Panc1 (cell line): ENCODE measurements around the gene KCNMA1. TPM values are rescaled to one million over a fixed set of nuclear protein-coding genes. Genes with fewer than 3 reads are reported as not detected.

ENCODE experiments used
- ATAC-seq: fragments of 200-7000 bp; cut with Tn5 transposase; 2 replicates; pipeline ENCODE4 v1.9.1; 2020; ENCODE audit warnings: mild to moderate bottlenecking, moderate library complexity
- BruUV-seq: library from RNA; stranded (reverse); fragments of 400-500 nt; replicated peaks from 2 replicates; lab custom pipeline; 2021; lab: Mats Ljungman, UMichigan
- CTCF ChIA-PET: fragments of 300-600 bp; sonication (Branson Sonifier 250); formaldehyde crosslinking; loops from one replicate; lab custom pipeline; 2022; ENCODE audit warnings: antibody characterized with exemption; lab: Charles Lee
- POLR2A ChIA-PET: fragments of 300-600 bp; sonication (Branson Sonifier 250); formaldehyde crosslinking; loops from one replicate; lab custom pipeline; 2022; ENCODE audit warnings: antibody characterized with exemption; lab: Charles Lee
- DNase-seq: peaks from one replicate; pipeline ENCODE4 v3.0.0-alpha.2; 2010; ENCODE audit warnings: low read depth, low spot score
- H3K27ac ChIP-seq: 2 replicates; pipeline ENCODE4 v1.5.1; 2011; ENCODE audit warnings: mild to moderate bottlenecking, low read length, inconsistent platforms
- H3K27me3 ChIP-seq: fragments of 200-500 bp; sonication (Bioruptor generic); 2 replicates; pipeline ENCODE4 v1.6.0; 2014; ENCODE audit warnings: low read length, inconsistent platforms; ENCODE audit not compliant: control insufficient read depth, insufficient read depth
- H3K36me3 ChIP-seq: fragments of 200-500 bp; sonication (Bioruptor generic); 2 replicates; pipeline ENCODE4 v1.5.1; 2014; ENCODE audit warnings: inconsistent platforms, mild to moderate bottlenecking, low read length, moderate library complexity; ENCODE audit not compliant: control insufficient read depth, insufficient read depth
- H3K4me1 ChIP-seq: 2 replicates; pipeline ENCODE4 v1.5.1; 2011; ENCODE audit warnings: inconsistent platforms, mild to moderate bottlenecking, low read length, moderate library complexity; ENCODE audit not compliant: control insufficient read depth, insufficient read depth
- H3K4me3 ChIP-seq, 2 experiments: 2 replicates each; pipeline ENCODE4 v1.5.1; 2011 to 2012; ENCODE audit warnings: low read depth in 2 of 2, low read length in 2 of 2, mild to moderate bottlenecking in 2 of 2, inconsistent platforms in 1 of 2, moderate library complexity in 1 of 2
- H3K9me3 ChIP-seq: fragments of 200-500 bp; sonication (Bioruptor generic); 2 replicates; pipeline ENCODE4 v1.5.1; 2014; ENCODE audit warnings: low read depth, mild to moderate bottlenecking, inconsistent platforms, low read length, moderate library complexity; ENCODE audit not compliant: control insufficient read depth, insufficient read depth
- POLR2AphosphoS5 ChIP-seq: IDR thresholded peaks from 2 replicates; pipeline ENCODE4 v1.6.1; 2012; ENCODE audit warnings: mild to moderate bottlenecking, low read depth, low read length, moderate library complexity
- SIN3A ChIP-seq: IDR thresholded peaks from 2 replicates; pipeline ENCODE4 v1.6.1; 2012; ENCODE audit warnings: low read depth, mild to moderate bottlenecking, low read length, moderate library complexity, borderline replicate concordance; ENCODE audit not compliant: insufficient read depth
- TCF7L2 ChIP-seq: IDR thresholded peaks from 2 replicates; pipeline ENCODE4 v1.6.1; 2011; ENCODE audit warnings: mild to moderate bottlenecking, low read depth, low read length, inconsistent platforms
- in situ Hi-C: cut with HindIII; loops from 2 replicates; pipeline ENCODE4 v1.10.0; 2016; ENCODE audit warnings: low sequenced_read_pairs, low pct_unique_long_range_greater_than_20kb
- intact Hi-C: fragments of 100-400 bp; cut with micrococcal nuclease; formaldehyde crosslinking; loops from one replicate; pipeline ENCODE4 v1.10.0; 2022; ENCODE audit not compliant: unreplicated experiment
- total RNA-seq: library from RNA; stranded (reverse); gene quantifications from one replicate; pipeline ENCODE4 v1.2.1, GENCODE V29; 2021; ENCODE audit not compliant: unreplicated experiment
- TF ChIP-seq, protein P1 (sequence below), 2 experiments: IDR thresholded peaks; 2 replicates each; pipeline ENCODE4 v1.6.1; 2011 to 2012; ENCODE audit warnings: low read depth in 2 of 2, control low read depth in 1 of 2, low read length in 1 of 2, mild to moderate bottlenecking in 1 of 2, moderate library complexity in 1 of 2; ENCODE audit not compliant: insufficient read depth in 1 of 2
- TF ChIP-seq, protein P2 (sequence below): fragments of 450-650 bp; IDR thresholded peaks from 2 replicates; pipeline ENCODE4 v1.5.1; 2017; ENCODE audit warnings: mild to moderate bottlenecking

The KCNMA1 gene
- total RNA-seq, 1 experiment from 2014 or later: 91.9 TPM

DNA sequence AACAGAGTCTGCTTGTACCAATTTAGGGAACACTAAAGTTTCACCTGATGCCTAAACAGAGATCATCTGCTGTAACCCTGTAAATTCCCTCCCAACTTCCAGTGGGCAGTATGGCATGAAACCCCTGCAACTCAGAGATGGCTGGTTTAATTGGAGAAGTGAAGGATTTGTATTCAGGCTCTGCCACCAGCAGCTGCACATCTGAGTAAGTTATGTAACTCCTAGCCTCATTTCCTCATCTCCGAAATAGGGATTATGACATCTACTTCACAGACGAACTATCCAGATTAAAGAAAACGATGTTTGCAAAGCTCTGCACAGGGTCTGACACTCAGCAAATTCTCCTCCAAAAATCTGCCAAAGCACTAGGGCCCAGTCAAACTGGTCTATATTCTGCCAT lies 493.0 kb downstream of the KCNMA1 start:
- no peak for TF ChIP-seq POLR2AphosphoS5
- no peak for TF ChIP-seq TCF7L2
- TF ChIP-seq, protein P1, sequence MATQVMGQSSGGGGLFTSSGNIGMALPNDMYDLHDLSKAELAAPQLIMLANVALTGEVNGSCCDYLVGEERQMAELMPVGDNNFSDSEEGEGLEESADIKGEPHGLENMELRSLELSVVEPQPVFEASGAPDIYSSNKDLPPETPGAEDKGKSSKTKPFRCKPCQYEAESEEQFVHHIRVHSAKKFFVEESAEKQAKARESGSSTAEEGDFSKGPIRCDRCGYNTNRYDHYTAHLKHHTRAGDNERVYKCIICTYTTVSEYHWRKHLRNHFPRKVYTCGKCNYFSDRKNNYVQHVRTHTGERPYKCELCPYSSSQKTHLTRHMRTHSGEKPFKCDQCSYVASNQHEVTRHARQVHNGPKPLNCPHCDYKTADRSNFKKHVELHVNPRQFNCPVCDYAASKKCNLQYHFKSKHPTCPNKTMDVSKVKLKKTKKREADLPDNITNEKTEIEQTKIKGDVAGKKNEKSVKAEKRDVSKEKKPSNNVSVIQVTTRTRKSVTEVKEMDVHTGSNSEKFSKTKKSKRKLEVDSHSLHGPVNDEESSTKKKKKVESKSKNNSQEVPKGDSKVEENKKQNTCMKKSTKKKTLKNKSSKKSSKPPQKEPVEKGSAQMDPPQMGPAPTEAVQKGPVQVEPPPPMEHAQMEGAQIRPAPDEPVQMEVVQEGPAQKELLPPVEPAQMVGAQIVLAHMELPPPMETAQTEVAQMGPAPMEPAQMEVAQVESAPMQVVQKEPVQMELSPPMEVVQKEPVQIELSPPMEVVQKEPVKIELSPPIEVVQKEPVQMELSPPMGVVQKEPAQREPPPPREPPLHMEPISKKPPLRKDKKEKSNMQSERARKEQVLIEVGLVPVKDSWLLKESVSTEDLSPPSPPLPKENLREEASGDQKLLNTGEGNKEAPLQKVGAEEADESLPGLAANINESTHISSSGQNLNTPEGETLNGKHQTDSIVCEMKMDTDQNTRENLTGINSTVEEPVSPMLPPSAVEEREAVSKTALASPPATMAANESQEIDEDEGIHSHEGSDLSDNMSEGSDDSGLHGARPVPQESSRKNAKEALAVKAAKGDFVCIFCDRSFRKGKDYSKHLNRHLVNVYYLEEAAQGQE (IDR thresholded peaks at IDR 0.05; ENCODE audit: insufficient read depth in 1 of 2, low read depth in 2 of 2, low read length in 1 of 2): no peak
- TF ChIP-seq, protein P2, sequence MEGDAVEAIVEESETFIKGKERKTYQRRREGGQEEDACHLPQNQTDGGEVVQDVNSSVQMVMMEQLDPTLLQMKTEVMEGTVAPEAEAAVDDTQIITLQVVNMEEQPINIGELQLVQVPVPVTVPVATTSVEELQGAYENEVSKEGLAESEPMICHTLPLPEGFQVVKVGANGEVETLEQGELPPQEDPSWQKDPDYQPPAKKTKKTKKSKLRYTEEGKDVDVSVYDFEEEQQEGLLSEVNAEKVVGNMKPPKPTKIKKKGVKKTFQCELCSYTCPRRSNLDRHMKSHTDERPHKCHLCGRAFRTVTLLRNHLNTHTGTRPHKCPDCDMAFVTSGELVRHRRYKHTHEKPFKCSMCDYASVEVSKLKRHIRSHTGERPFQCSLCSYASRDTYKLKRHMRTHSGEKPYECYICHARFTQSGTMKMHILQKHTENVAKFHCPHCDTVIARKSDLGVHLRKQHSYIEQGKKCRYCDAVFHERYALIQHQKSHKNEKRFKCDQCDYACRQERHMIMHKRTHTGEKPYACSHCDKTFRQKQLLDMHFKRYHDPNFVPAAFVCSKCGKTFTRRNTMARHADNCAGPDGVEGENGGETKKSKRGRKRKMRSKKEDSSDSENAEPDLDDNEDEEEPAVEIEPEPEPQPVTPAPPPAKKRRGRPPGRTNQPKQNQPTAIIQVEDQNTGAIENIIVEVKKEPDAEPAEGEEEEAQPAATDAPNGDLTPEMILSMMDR: no peak
- TF ChIP-seq SIN3A: no peak
- Histone ChIP-seq H3K36me3 (no peaks in the 10 kb centered on the region), H3K4me1 (no peaks in the 10 kb centered on the region), H3K27me3 (no peaks in the 10 kb centered on the region), H3K4me3 (no peak overlapping the region), H3K9me3 (no peaks in the 10 kb centered on the region), H3K27ac (no peak overlapping the region)
- DNase-seq (no peak), ATAC-seq (no peak)
- ChIA-PET POLR2A (no interaction called here), CTCF (no interaction called here)
- intact Hi-C loops: no loop called here
- in situ Hi-C loops: no loop called here
- no TSS peak for BruUV-seq

DNA sequence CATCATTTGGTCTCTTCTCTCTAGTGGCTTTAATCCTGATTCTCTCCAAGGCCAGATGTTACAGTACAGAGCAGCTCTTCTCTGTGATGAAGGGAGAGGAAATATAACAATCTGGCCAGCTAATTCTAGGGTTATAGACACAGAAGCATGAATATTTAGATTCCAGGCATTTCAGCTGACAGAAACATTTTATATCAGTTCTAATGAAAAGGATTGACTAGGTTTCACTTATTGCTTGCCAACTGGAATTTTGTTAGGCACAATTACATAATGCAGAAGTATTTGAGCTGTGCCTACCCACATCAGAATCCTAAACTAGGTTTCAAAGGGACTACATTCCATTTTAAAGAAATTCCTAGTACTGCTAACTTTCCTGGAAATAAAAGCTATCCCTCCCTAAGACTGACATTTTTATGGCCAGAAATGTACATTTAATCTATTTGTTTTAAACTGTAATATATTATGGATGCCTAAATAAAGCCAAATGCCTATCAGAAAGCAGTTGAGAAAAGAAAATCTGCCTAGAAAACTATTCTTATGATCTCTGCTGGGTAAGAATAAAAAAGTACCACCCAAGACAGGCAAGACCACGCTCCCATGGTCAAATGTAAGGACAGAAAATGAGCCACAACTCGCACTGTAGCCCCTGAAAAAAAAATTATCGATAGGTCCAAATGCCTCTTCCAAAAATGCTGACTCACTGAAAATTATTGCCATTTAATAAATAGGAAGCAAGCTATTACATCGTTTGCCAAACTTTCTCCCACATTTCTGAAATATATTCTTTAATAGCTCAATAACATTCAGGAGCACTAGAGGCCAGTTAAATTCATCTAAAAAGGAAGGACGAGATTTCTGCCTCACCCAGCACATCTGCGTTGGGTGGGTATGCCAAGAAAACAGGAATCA lies 498.1 kb downstream of the KCNMA1 start:
- H3K4me1 ChIP-seq: peaks cover 4% of the 10 kb centered on the region; the same call in 1 of the 2 replicates
- H3K9me3 ChIP-seq: no peaks in the 10 kb centered on the region
- H3K27me3 ChIP-seq: no peaks in the 10 kb centered on the region
- H3K36me3 ChIP-seq: no peaks in the 10 kb centered on the region
- BruUV-seq: no TSS peak
- no peak overlapping the region for H3K27ac ChIP-seq
- ChIA-PET CTCF (interaction anchor here (0.6 kb wide), 1 partner anchor 40 kb away, joined by 4 read pairs; no protein-coding TSS in a partner anchor), POLR2A (no interaction called here)
- in situ Hi-C loops: no loop called here
- intact Hi-C loops: no loop called here
- H3K4me3 ChIP-seq: no peak overlapping the region
- DNase-seq (no peak), ATAC-seq (no peak)
- TF ChIP-seq, protein P2: no peak
- TF ChIP-seq SIN3A (no peak), POLR2AphosphoS5 (no peak), TCF7L2 (no peak)
- TF ChIP-seq, protein P1 (IDR thresholded peaks at IDR 0.05; ENCODE audit: insufficient read depth in 1 of 2, low read depth in 2 of 2, low read length in 1 of 2): no peak
